HPDE6-E6E7 (cell line): Measurements from ENCODE around the gene SFTPD.
A peak's percentile ranks its signal among the peaks of the same experiment; 100 is the strongest.
"Not testable (repeated sequence)": the region's sequence is repeated elsewhere in the genome, so short reads cannot be mapped to it uniquely, and the experiment has no call there.

Experiments
- DNase-seq: peaks from one replicate; pipeline ENCODE4 v3.0.0; 2011; ENCODE audit warnings: missing footprints; ENCODE audit errors: extremely low spot score

Gene SFTPD

GRCh38 chr10:79948976-79949722 is at the start of gene SFTPD:
Gene SFTPD (minus strand): TSS chr10:79949105. CDS start chr10:79946659, 2,446 bp downstream.
- no peak for DNase-seq

DNA sequence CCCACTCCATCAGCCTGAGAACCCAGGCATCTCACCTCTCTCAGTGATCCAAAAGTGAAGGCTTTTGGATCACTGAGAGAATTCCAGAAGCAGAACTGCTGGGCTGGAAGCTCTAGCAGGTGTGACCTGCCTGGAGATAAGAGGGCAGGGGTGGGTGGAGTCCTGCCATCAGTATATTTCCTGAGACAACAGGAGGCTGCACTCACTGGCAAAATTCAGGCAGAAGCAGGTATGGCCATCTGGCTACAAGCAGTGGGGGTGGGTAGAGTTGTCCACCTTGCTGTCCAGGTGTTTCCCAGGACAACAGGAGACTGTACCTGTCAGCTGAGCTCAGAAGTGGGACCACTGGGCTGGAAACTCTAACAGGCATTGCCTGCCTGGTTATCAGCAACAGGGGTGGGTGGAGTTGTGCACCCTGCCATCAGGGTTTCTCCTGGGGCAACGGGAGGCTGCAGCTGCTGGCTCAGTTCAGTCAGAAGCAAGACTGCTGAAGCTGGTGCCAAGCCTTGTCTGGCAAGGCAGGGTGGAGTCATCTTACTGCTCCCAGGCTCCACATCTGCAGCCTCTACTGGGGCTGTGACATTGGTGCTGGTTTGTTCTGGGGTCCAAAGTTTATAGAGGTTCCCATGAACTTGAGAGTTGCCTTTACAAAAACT is 47.2 kb upstream of the SFTPD start:
- DNase-seq: no peak

- no peak for DNase-seq
Observed at GRCh38 chr10:79994556-79994955, 45.7 kb upstream of the SFTPD start.

- DNase-seq: not testable (repeated sequence)
Observed at GRCh38 chr10:79988199-79988598, 39.3 kb upstream of the SFTPD start.

- DNase-seq: not testable (repeated sequence)
Observed at GRCh38 chr10:79986661-79987060, 37.8 kb upstream of the SFTPD start.

DNA sequence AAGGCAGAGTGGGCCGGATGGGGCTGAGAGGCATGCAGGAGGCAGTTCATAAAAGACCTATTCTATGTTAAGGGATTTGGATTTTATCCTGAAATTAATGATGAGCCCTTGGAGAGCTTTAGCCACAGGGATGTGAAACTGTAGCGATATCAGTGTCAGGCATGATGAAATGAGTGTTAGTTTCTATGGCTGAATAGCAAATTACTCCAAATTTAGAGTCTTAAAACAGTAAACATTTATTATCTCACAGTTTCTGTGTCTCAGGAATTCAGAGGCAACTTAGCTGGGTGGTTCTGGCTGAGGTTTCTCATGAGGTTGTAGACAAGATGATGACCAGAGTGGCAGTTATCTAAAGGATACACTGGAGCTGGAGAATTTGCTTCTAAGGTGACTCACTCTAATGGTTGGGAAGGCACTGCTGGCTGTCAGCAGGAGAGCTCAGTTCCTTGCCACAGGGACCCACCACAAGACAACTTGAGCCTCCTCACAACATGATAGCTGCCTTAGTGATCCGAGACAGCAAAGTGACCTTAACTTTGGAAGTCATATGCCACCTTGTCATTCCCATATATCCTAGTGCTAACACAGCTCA is 36.7 kb upstream of the SFTPD start:
- no peak for DNase-seq

- peak; percentile 76 for DNase-seq
Observed at GRCh38 chr10:79984851-79985250, 35.9 kb upstream of the SFTPD start.

- no peak for DNase-seq
Observed at GRCh38 chr10:79983286-79983909, 34.5 kb upstream of the SFTPD start.

GRCh38 chr10:79982861-79983260 is 34.0 kb upstream of the SFTPD start:
- DNase-seq: no peak

- DNase-seq: no peak
Observed at GRCh38 chr10:79982362-79982800, 33.5 kb upstream of the SFTPD start.

DNA sequence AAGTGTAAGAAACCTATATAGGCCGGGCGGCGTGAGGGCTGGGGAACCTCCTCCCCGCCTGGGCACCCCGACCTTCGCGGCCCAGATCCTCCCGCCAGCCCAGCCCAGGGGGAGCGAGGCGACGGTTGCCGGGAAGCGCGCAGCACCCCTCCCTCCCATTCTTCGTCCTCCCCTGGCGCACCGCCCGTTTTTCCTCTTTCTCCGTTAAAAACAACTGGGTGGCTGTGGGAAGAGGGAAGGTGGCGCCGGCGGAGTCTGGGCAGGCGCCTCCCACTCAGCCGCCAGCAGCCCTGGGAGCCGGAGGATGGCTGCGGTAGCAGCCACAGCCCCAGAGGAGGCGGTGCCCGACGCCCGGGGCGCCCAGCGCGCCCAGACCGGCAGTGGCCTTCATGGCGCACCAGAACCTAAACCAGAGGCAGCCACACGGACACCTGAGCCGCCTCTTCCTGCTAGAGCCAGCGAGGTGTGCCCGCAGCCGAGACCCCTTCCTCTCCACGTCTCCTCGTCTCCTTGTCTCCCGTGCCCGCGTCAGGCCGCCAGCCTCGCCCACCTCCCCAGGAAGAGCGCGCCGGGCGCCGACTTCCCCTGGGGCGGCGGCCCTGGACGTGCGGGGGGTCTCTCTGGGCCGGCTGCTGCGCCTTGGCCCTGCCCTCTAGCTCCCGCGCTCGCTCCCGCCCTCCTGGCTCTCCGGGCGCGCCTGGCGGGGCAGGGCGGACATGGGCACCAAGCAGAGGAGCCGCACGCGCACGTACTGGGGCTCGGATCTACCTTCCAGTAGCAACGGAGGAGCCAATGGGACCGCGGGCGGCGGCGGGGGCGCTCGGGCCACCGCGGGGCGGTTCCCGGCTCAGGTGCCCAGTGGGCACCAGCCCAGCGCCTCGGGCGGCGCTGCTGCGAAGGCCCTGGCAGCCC is 32.8 kb upstream of the SFTPD start:
- peak; percentile 49 for DNase-seq

GRCh38 chr10:79980711-79981110 is 31.8 kb upstream of the SFTPD start:
- DNase-seq: no peak

DNA sequence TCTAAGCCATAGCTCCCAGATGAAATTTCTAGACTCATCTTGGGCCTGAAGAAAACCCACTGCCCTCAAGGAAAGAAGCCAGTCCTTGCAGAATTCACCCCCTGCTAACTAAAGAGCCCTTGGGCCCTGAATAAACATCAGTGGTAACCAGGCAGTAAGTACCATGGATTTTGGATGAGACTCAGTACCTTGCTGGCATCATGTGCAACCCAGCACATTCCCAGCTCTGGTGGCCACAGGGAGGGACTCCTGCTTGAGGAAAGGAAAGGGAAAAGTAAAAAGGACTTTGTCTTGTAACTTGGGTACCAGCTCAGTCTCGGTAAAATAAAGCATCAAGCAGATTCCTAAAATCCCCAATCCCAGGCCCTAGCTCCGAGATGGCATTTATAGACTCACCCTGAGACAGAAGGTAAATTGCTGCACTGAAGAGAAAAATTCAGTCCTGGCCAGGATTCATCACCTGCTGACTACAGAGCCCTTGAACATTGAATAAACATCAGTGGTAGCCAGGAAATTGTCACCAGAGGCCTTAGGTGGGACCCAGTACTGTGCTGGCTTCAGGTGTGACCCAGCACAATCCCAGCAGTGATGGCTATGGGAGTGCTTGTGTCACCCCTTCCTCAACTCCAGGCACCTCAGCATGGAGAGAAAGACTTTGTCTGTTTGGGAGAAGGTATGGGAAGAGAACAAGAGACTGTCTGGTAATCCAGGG is 31.2 kb upstream of the SFTPD start:
- no peak for DNase-seq

DNA sequence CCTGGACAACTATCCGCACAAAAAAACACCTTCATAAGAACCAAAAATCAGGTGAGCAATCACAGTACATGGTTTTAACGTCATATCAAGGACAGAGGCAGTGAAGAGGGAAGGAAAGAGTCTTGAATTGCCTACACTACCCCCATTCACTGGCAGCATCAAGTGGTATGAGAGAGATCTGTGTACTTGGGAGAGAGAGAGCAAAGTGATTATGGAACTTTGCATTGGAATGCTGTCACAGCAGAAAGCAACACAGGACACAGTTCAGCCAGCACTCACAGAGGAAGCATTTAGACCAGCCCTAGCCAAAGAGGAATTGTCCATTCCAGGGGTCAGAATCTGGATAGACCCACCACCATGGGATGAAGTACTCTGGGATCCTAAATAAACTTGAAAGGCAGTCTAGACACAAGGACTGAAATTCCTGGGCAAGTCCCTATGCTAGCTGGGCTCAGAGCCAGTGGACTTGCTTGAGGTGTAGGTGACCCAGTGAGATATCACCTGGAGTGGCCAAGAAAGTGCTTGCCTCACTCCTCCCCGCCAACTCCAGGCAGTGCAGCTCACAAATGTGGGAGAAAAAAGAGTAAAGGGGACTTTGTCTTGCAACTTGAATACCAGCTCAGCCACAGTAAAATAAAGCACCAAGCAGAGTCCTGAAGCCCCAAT is 30.5 kb upstream of the SFTPD start:
- no peak for DNase-seq

- no peak for DNase-seq
Observed at GRCh38 chr10:79976999-79977398, 28.1 kb upstream of the SFTPD start.

GRCh38 chr10:79970062-79970461 is 21.2 kb upstream of the SFTPD start:
- DNase-seq: no peak

GRCh38 chr10:79947787-79948424 is 999 bp downstream of the SFTPD start:
- DNase-seq: no peak

DNA sequence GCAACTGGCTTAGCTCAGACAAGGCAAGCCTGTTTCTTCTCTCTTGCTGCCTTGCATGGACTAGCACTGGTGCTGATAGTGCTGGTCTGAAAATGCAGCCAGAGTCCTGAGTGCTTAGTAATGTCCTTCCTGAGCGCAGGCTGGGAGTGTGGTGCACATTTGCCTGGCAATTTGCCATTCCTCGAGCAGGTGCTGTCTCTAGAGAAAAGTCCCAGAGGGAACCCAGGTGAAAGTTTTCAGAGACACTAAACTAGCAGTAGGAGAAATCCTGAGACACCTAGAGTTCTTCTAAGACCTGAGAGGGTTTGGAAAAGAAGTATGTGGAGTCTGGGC is 1.9 kb downstream of the SFTPD start:
- DNase-seq: no peak

DNA sequence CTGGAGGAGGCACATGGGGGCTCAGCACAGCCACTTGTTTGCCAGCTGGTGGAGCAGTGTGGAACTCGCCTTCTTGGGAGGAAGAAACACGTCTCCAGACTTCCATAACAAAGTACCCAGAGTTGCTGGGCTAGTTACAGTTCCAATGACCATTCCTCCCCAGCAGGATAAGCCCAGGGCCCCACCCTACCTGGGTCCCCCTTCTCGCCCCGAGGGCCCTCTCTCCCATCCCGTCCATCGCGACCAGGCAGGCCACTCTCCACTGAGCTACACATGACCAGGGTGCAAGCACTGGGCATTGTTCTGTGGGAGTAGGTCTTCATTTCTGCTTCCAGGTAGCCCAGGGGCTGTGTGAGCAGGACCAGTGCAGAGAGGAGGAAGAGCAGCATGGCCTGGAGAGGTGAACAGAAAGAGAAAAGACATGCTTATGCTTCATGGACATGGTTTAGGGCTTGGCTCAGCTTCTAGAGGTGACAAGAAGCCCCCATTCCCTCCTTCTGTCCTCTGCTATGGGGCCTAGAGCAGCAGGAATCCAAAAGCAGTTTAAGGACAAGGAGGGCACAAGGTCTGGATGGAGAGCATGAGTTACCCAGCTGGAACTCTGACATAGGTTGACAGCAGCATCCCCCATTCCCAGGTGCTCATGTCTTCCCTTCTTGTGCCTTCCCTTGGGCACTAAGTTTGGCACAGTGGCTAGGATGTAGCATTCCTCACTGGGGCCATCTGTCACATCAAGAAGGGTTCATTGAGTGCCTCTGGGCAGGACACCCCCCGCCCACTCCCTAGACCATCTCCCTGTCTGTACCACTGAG is 2.4 kb downstream of the SFTPD start:
- DNase-seq: no peak
